Stimulated activated CD4-positive, alpha-beta T cell treated with anti-CD3 and anti-CD28 coated beads, Interleukin-15, amount 100 ng/mL, for 24 hours (primary cell): ENCODE results near the gene SLC25A39.
A peak's percentile ranks its signal among the peaks of the same experiment; 100 is the strongest.

ENCODE experiments used
- DNase-seq: peaks from one replicate; pipeline ENCODE4 v3.0.0-alpha.2; 2020

Gene SLC25A39

DNA sequence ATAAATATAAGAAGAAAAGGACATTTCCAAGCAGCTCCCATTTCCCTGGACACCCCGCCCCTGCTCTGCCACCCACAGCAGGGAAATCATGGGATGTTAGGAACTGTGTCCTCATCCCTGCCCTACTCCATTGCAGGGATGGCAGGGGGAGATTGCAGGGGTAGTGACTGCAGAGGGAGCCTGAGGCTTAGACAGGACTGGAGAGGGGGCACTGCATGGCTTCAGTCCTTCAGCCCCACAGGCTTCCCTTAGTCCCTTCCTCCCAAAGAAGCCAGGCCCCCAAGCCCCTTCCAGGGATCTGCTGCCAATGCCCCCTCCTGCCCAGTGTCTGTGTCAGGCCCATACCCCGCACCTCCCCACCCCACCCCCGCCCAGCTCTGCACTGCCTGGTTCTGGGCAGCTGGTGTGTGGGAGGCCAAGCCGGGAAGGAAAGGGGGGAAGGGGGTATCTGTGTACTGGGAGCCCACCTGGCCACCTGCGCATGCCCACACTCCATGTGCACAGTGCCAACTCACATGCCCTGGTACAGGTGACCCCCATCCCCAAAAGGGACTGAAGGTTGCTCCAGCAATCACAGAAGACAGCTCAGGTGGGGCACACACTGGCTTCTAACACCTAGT, 13.0 kb downstream of the SLC25A39 start:
- DNase-seq, result no peak

DNA sequence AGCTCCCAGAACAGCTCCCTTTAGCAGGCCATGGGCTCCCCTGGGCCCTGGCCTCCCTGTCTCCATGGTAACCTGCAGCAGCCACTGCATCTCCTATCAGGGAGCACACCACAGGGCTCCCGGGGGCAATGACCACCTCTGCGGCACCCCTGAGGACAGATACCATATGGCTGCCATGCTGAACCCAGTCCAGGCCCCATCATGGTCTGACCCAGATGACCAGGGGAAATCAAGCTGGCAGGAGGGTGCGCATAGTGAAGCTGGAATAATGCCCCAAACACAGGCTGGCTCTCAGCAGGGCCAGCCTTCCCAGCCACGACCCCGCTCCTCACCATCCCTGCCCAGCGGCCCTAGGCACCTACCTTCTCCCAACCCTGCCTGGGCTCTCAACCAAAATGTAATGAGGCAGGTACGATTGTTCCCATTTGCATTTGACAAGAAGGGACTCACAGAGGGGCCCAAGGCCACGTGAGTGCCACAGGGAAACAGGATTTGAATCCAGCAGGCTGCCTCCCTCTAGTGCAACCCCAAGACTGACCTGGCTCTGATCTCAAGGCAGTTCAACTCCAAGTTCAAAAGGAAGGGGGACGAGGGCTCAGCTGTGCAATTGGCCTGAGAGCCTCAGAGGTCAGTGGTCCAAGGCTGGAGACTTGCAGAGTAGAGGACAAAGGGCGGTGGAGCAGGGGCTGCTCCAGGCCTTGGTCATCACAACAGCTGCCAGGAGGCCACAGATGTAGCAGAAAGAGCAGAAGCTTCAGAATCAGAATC, 13.8 kb downstream of the SLC25A39 start:
- no peak for DNase-seq

DNA sequence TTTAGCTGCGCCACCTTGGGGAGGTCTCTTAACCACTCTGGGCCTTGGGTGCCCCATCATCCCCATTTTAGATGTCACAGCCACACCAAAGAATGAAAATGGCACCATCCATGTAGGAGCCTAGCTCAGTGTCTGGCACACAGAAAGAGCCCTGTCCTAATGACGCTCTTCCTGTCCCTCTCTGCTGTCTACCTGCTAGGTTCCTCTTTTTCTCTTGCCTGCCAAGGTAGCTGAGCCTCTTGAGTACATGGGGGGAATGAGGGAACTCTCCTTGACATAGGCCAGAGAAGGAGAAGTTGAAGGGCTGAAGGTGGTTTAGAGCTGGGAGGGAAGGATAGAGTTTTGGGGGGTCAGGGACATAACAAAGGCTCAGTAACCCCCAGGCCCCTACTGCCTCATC, 14.4 kb downstream of the SLC25A39 start:
- no peak for DNase-seq

DNA sequence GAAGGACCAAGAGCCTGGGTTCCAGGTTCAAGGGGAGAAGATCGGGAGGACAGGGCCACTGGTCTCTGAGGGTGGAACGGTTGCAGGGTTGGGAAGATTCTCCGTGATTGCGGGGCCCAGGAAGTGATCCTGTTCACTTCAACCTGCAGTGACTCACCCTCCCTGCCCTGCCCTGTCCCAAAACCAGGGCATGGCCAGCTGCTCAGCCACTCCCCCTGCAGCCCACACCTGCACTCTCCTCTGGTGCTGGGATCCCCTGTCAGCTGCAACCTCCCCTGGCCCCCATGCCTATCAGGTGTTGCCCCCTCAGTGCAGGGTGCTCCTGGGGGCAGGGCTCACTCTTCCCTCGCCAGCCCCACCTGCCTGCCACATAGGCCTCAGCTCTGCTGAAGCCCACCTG, 15.2 kb downstream of the SLC25A39 start:
- no peak for DNase-seq

DNA sequence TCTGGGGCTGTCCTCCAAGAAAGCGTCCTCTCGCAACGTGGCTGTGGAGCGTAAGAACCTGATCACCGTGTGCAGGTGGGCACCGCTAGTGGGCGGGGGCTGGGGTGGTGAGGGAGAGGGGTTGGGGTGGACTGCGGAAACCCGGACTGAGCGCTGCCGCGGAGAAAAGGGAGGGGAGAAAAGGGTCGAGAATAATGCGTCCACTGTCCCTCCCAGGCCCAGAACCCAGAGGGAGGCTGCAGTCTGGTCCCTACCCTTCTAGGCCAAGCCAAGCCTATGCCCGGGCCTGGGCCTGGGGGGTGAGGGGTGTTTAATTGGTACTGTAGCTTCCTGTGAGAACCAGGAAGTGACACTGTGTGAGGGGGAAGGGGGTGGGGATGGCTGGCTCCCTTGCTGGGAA, 15.8 kb downstream of the SLC25A39 start:
- no peak for DNase-seq

DNA sequence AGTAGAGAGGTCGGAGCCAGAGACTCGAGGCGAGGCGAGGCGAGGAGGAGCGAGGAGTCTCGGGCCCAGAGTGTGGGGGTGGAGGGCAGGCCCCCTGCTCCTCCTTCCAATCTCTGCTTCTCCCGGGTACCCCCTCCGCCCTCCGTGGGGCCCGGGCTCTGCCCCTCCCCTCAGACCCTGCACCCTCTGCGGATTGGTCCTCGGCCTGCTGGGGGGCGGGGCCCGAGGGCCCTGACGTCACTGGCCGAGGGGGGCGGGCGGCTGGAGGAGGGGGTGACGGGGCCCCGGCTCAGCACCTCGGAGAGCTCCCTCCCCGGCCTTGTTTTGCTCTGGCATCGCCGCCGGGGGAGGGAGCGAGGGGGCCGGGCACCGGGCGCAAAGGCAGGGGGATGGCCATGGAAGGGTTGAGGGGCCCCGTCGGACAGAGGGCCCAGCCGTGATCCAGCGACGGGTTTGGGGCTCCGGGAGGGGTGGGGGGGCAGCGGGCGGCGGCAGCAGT, 16.3 kb downstream of the SLC25A39 start, which contains the start of gene RUNDC3A:
TSS of gene RUNDC3A (plus strand) at position 282 of the 499 bp plus-strand sequence. CDS start 232 bp downstream, outside the sequence.
- peak; percentile 87 for DNase-seq

GRCh38 chr17:44307387-44308186, 17.0 kb downstream of the SLC25A39 start:
- DNase-seq, result no peak

DNA sequence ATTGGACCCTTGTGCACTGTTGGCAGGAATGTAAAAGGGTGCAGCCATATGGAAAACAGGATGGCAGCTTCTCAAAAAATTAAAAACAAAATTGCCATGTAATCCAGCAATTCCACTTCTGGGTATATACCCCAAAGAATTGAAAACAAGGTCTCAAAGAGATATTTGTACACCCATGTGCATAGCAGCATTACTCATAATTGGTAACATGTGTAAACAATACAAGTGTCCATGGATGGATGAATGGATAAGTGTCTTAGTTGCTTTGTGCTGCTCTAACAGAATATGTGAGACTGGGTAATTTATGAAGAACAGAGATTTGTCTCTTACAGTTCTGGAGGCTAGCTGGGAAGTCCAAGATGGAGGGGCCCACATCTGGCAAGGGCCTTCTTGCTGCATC, 20.0 kb downstream of the SLC25A39 start:
- no peak for DNase-seq

- no peak for DNase-seq
Observed at GRCh38 chr17:44297975-44298374, 26.6 kb downstream of the SLC25A39 start.

DNA sequence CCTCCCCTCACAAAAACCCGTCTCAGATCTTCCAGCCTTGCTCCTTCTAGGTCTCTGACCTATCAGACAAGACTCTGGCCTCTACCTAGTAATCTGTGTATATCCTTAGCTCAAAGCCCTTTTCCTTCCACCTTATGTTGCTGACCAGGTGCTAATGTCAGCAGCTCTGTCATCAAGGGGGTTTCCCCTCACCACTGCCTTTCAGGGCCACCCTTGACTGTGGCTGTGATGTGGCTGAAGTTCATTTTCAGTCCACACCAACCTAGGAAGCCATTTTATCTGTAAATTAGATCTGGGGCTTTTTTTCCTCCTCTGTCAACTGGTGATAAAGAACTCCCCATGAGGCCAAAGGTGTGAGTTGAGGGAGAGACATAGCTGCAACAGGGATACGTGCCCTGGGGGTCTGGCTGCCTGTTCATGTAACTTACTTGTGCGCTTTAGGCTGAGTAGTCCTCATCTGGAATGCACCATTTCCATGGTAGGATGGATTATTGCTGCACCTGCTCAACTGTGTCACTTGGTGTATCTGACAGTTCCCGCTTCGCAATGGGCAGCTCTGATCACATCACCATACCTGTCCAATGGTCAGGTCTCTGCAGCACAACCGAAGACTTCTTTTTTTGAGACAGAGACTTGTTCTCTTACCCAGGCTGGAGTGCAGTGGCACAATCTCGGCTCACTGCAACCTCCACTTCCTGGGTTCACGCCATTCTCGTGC, 31.0 kb downstream of the SLC25A39 start:
- no peak for DNase-seq

DNA sequence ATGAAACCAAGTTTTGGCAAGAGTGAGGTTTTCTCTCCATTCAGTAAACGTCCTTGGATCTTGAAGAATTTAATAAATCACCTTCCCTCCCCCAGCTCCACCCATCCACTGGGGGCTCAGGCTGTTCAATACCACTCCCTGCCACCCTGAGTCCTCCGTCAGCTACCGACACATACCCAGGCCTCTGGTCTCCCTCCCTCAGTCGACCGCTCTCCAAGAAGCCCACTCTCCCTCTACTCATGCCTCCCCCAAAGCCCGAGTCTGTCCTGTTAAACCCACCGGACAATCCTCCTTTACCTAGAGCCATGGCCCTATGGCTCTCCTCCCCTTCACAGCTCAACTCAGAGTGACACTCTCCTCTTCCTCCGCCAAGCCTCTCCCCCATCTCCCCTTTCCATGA, 37.0 kb downstream of the SLC25A39 start:
- no peak for DNase-seq

DNA sequence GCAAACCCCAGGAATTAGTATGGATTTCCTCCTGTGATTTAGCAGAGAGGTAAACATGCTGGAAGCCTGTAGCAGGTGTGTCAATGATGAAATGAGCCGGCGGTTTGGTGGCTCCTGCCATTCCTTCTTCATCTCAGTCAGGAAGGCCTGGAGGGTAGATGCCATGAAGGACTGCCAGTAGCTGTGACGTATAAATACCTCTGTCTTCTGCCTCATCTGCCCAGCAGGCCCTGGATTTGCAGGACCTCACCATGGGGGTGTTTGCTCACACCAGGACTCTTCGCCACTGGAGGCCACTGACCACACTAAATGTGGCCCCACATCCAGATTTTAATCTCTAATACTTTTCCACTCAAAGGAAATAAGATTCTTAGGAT, 40.6 kb downstream of the SLC25A39 start:
- DNase-seq, result no peak

GRCh38 chr17:44283344-44284023, 41.1 kb downstream of the SLC25A39 start:
- no peak for DNase-seq

- DNase-seq, result no peak
Observed at GRCh38 chr17:44282264-44282663, 42.4 kb downstream of the SLC25A39 start.

- no peak for DNase-seq
Observed at GRCh38 chr17:44281570-44281969, 43.1 kb downstream of the SLC25A39 start.

DNA sequence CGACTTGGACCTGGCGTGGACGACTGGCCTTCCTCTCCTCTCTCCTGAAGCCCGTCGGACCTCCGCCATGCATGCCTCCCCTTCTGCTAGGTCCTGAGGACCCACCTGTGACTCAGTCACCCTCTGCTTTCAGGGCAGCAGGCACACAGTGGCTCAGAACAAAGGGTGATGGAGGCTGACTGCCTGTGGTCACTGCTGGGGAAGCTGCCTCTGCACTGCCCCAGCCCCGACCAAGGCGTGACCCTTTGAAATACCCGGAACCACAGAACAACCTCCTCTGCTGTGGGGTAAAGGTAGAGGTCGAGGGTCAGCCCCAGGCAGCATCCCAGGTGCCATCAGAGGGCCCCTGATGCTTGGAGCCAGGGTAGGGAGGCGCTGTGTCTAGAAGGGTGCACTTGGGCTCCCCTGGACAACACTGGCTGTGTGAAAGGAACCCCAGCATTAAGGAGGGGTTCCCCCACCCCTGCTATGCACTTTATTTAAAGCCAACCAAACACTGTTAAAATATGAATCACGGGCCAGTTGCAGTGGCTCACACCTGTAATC, 44.2 kb downstream of the SLC25A39 start:
- DNase-seq, result no peak

GRCh38 chr17:44279666-44280391, 44.8 kb downstream of the SLC25A39 start:
- peak; percentile 15 for DNase-seq

GRCh38 chr17:44279346-44279665, 45.3 kb downstream of the SLC25A39 start:
- no peak for DNase-seq

DNA sequence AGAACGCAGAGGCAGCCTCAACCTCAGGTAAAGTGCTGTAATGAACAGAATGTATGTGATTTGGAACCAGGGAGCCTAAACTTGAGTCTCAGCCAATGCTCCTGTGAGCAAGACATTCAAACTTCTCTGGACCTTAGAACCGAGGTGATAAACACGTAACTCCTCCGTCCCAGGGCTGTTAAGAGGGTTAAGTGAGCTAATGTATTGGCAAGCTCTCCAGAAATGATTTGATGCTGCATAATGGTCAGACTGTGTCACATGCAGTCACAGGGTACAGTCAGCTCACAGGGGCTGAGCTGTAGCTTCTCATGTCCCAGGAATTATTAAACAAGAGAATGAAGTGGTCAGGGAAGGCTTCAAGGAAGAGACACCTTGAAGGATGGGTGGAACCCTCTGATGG, 46.6 kb downstream of the SLC25A39 start:
- DNase-seq, result no peak

DNA sequence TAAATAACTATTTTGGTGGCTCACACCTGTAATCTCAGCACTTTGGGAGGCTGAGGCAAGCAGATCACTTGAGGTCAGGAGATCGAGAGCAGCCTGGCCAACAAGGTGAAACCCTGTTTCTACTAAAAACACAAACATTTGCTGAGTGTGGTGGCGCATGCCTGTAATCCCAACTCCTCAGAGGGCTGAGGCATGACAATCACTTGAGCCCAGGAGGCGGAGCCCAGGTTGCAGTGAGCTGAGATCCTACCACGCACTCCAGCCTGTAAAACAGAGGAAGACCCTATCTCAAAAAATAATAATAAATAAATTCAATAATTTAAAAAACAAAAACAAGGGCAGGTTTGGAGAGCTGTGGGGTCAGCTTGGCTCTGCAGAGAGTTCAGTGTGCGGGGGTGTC, 51.0 kb downstream of the SLC25A39 start:
- DNase-seq, result no peak

DNA sequence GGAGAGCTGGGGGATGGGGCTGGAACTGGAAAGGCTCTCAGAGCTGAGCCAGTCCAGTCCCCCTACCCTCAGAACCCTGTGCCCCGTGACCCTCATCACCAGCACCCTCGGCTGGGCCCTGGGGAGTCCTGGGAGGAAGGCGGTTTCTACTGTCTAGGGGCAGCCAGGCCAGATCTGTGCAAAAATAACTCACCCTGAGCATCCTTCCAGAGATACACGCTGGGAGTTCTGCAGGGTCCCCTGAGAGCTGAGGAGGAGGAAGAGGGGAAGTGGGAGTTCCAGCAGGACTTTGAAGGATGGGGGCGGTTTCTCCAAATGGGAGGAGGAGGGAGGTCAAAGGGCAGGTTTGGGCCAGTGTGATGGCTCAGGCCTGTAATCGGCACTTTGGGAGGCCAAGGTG, 51.7 kb downstream of the SLC25A39 start:
- no peak for DNase-seq
